NB4 (cell line): ENCODE results near the gene PTEN.
"Not testable (repeated sequence)": the region's sequence is repeated elsewhere in the genome, so short reads cannot be mapped to it uniquely, and the experiment has no call there.

ENCODE experiments used
- DNase-seq: peaks from one replicate; pipeline ENCODE4 v3.0.0; 2010; ENCODE audit warnings: low read depth
- H3K4me3 ChIP-seq: one replicate; pipeline ENCODE4 v1.5.1; 2011; ENCODE audit warnings: mild to moderate bottlenecking, low read depth, low read length, moderate library complexity
- MAX ChIP-seq: IDR thresholded peaks from 2 replicates; pipeline ENCODE4 v1.6.1; 2011; ENCODE audit warnings: low read depth, low read length
- MYC ChIP-seq: IDR thresholded peaks from 2 replicates; pipeline ENCODE4 v1.6.1; 2011; ENCODE audit warnings: low read depth, low read length
- POLR2A ChIP-seq: IDR thresholded peaks from 2 replicates; pipeline ENCODE4 v1.6.1; 2011; ENCODE audit warnings: mild to moderate bottlenecking; ENCODE audit not compliant: insufficient read length; ENCODE audit errors: extremely low read depth
- TF ChIP-seq, protein P1 (sequence below): IDR thresholded peaks from one replicate; pipeline ENCODE4 v1.5.1; 2012; ENCODE audit warnings: low read depth, low read length

The PTEN gene

GRCh38 chr10:87886635-87887034 lies 23.2 kb downstream of the PTEN start:
- no peak overlapping the region for H3K4me3 ChIP-seq
- DNase-seq: no peak
- no peak for TF ChIP-seq MAX
- no peak for TF ChIP-seq MYC

GRCh38 chr10:87887146-87887545 lies 23.7 kb downstream of the PTEN start:
- no peak overlapping the region for H3K4me3 ChIP-seq
- TF ChIP-seq, protein P1, sequence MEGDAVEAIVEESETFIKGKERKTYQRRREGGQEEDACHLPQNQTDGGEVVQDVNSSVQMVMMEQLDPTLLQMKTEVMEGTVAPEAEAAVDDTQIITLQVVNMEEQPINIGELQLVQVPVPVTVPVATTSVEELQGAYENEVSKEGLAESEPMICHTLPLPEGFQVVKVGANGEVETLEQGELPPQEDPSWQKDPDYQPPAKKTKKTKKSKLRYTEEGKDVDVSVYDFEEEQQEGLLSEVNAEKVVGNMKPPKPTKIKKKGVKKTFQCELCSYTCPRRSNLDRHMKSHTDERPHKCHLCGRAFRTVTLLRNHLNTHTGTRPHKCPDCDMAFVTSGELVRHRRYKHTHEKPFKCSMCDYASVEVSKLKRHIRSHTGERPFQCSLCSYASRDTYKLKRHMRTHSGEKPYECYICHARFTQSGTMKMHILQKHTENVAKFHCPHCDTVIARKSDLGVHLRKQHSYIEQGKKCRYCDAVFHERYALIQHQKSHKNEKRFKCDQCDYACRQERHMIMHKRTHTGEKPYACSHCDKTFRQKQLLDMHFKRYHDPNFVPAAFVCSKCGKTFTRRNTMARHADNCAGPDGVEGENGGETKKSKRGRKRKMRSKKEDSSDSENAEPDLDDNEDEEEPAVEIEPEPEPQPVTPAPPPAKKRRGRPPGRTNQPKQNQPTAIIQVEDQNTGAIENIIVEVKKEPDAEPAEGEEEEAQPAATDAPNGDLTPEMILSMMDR: no peak
- no peak for TF ChIP-seq POLR2A
- no peak for DNase-seq

GRCh38 chr10:87887548-87888289 lies 24.3 kb downstream of the PTEN start:
- no peak overlapping the region for H3K4me3 ChIP-seq
- no peak for DNase-seq
- no peak for TF ChIP-seq MAX
- TF ChIP-seq, protein P1: no peak
- no peak for TF ChIP-seq POLR2A
- no peak for TF ChIP-seq MYC

- no peak overlapping the region for H3K4me3 ChIP-seq
- TF ChIP-seq, protein P1: no peak
- TF ChIP-seq MAX (no peak), POLR2A (no peak), MYC (no peak)
- no peak for DNase-seq
These were observed 32.0 kb downstream of the PTEN start for GRCh38 chr10:87895430-87895829.

DNA sequence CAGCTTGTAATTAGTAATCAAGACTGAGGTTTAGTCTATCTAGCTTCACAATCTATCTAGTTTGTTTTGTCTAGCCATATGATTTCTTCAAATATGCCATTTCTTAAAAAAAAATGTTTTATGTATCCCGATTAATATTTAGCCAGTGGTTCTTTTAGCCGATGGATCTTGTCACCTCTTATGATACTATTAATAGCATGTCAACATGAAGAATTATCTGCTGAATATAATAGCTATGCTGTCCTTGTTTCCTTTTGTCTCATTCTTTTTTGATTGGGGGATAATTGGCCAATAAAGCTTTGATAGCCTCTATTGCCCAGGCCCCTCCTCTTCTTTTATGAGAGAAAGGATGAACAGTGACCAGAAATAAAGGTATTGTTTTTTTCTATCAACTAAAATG lies 32.8 kb downstream of the PTEN start:
- no peak for DNase-seq
- TF ChIP-seq, protein P1: no peak
- TF ChIP-seq POLR2A: no peak
- no peak for TF ChIP-seq MAX
- TF ChIP-seq MYC: no peak
- no peak overlapping the region for H3K4me3 ChIP-seq

DNA sequence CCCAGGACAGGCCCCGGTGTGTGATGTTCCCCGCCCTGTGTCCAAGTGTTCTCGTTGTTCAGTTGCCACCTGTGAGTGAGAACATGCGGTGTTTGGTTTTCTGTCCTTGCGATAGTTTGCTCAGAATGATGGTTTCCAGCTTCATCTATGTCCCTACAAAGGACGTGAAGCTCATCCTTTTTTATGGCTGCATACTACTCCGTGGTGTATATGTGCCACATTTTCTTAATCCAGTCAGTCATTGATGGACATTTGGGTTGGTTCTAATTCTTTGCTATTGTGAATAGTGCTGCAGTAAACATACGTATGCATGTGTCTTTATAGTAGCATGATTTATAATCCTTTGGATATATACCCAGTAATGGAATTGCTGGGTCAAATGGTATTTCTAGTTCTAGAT lies 34.5 kb downstream of the PTEN start:
- DNase-seq, H3K4me3 ChIP-seq: not testable (repeated sequence)

DNA sequence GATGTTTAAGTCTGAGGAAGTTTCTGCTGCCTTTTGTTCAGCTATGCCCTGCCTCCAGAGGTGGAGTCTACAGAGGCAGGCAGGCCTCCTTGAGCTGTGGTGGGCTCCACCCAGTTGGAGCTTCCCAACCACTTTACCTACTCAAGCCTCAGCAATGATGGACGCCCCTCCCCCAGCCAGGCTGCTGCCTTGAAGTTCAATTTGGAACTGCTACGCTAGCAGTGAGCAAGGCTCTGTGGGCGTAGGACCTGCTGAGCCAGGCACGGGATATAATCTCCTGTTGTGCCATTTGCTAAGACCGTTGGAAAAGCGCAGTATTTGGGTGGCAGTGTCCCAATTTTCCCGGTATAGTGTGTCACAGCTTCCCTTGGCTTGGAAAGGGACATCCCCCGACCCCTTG lies 40.0 kb downstream of the PTEN start:
- not testable (repeated sequence) for H3K4me3 ChIP-seq, DNase-seq
